Effector CD8-positive, alpha-beta T cell (primary cell): ENCODE measurements around the gene PCK2.
A peak's percentile ranks its signal among the peaks of the same experiment; 100 is the strongest.
"Not testable (repeated sequence)": the region's sequence is repeated elsewhere in the genome, so short reads cannot be mapped to it uniquely, and the experiment has no call there.

ENCODE experiments used
- DNase-seq: peaks from one replicate; lab custom pipeline; 2025; lab: John Stamatoyannopoulos, UW
- total RNA-seq, 4 experiments: gene quantifications; one replicate each; lab custom pipeline; 2026; lab: John Stamatoyannopoulos, UW

Gene PCK2
- 12.5 to 125 (median 27.5) reads per million in 4 experiments for total RNA-seq

DNA sequence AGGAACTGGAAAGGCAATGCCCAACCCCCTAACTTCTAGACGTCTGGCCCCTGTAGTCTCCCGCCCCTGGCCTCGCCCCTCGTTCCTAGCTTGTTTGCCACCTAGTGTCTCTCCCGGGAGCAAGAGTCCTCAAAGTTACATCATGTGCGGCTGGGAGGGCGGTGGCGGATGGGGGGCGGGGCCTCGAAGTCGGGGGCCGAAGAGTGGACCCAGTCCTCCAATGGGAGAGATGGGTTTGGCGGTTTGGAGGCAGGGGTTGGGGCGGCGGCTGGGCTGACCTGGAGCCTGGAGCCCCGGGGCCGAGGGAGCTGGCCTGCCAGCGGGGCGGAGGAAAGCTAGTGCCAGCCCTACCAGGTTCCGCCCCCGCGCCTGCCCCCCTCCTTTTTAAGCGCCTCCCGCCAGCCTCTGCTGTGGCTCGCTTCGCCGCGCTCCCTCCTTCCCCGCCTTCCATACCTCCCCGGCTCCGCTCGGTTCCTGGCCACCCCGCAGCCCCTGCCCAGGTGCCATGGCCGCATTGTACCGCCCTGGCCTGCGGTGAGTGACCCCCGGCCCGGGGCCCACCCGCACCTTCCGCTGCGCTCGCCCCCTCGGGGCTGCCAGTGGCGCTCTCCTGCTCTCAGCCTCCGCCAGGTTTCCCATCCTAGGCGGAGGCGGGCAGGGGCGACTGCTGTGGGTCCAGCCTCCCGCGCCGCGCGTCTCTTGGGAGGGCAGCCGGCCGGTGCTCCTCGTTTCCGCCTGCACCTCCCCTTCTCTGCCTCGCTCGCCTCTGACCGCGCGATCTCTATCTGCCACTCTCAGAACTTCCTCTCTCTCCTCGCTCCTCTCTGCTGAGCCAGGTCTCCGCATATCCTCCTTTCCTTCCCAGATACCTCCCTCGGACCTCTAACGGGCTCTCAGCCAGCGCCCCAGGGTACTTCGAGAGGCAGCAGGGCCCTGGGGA is at the start of gene PCK2:
TSS of gene PCK2 (plus strand) at position 411 of the 940 bp plus-strand sequence. CDS start at position 506, 95 bp downstream.
- peak; percentile 63 for DNase-seq

DNA sequence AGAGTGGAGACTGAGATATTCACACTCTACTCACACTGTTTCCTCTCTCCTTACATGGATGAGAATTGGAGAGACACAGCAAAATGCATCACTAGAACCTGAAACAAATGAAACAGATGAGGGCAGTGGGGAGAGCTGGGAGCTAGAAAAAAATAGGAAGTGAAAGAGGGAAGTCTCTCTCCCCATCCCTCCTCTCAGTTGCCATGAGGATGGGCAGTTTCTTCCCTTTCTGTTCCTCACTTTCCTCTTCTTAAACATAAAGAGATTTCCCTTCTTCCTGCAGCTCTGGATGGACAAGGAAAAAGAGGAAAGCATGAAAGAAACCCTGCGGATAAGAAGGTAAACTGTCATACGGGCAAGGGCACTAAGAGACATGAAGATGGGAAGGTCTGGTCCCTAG is 45.1 kb upstream of the PCK2 start:
- DNase-seq = not testable (repeated sequence)

DNA sequence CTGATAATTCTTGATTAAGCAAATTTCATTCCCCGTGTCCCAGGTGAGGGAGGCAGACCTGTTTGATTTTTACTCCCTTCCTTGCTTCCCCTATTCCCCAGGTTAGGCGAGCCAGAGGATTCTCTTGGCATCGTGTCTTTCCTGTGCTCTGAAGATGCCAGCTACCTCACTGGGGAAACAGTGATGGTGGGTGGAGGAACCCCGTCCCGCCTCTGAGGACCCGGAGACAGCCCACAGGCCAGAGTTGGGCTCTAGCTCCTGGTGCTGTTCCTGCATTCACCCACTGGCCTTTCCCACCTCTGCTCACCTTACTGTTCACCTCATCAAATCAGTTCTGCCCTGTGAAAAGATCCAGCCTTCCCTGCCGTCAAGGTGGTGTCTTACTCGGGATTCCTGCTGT is 43.4 kb upstream of the PCK2 start:
- not testable (repeated sequence) for DNase-seq

DNA sequence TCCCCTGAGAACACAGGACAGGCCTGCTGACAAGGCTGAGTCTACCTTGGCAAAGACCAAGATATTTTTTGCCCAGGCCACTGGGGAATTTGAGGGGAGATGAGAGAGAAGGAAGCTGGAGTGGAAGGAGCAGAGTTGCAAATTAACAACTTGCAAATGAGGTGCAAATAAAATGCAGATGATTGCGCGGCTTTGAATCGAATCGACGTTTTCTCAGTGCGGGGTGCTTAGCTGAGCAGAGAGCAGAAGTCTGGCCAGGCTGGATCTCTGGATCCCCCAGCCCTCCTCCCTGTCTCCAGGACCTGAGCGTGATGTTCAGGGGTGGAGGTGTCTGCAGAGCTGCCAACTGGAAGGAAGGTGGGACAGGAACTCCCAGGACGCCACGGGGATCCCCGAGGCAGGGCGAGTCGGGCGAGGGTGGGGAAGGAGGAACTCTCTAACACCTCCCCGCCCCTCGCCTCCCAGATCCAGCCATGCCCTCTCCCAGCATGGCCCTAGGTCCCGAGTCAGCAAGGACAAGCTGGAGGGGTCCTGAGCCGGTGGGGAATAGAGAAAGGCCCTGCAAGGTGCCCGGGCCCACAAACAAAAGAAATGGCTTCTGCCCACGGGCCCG is 42.8 kb upstream of the PCK2 start:
- no peak for DNase-seq

DNA sequence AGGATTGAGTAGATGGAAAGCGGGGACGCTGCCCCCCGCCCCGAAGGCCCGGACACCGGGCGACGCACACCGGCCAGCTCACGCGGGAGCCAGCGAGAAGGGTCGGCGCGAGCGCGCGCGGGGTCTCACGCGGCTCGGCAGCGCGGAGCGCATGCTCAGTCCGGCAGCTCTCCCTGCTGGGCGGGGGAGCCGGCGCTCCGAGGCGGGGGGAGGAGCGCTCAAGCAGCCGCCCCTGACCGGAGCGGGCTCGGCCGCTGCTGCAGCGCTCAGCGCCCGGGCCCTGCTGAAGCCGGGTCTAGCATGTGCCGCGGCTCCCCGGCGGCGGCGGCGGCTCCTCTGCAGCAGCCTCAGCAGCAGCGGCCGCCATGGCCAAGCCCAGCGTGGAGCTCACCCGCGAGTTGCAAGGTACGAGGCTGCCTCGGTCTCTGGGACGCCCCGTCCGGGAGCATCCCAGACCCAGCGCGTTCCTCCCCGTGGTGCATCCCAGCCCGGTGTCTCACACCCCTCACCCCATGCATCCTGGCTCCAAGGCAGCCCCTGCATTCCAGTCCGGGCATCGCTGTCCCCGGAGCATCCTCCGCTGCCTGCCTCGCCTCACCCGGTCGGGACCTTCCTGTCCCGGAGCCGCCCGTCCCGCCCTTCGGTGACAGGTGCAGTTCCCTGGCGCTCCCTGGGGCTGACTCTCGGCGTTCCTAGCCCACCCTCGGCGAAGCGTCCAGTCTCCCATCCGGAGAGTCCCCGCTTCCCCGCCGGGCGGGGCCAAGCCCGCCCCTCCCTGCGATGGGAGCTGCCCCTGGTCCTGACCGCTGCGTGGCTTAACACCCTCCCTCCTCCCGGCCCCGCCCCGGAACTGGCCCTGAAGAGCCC is 42.1 kb upstream of the PCK2 start, which contains the start of gene CARMIL3:
TSS of gene CARMIL3 (plus strand) at position 221 of the 867 bp plus-strand sequence. CDS start at position 366, 145 bp downstream.
- peak; percentile 41 for DNase-seq

DNA sequence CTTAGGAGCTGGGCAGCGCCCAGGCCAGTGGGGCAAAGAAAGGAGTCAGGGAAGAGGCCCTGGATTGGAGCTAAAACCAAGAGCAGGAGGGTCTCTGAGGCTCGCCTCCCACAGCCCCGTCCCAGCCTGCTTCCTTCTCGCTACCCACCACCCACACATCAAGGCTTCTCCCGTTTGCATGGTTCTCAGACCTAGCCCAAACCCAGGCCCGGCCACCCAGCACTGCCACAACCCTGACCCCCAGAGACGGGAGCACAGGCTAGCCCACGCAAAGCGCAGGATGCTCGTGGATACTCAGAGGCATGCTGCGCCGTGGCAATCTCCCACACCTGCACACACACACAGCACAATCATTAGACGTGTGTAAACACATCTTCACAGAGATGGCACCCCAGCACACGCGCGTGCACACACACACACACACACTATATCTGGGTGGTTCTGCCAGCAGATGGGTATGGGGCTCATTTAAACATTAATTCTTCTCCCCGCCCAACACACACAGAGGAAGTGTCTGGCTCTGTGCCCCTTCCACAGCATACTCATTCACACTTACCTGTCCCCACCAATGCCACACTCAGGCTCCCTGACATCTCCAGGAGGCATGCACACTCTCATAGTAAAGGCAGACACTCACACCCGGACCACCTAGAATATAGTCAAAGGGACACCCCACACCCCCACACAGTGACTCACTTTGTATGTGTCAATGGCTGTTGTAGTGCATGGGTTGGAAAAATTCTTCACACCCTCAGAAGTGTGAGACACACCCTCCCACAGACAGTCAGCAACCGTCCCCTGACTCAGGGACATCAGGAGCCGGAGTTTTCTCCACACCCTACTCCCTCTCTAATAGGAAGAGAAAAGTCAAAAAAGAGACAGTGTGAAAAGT is 41.2 kb upstream of the PCK2 start:
- DNase-seq = no peak

DNA sequence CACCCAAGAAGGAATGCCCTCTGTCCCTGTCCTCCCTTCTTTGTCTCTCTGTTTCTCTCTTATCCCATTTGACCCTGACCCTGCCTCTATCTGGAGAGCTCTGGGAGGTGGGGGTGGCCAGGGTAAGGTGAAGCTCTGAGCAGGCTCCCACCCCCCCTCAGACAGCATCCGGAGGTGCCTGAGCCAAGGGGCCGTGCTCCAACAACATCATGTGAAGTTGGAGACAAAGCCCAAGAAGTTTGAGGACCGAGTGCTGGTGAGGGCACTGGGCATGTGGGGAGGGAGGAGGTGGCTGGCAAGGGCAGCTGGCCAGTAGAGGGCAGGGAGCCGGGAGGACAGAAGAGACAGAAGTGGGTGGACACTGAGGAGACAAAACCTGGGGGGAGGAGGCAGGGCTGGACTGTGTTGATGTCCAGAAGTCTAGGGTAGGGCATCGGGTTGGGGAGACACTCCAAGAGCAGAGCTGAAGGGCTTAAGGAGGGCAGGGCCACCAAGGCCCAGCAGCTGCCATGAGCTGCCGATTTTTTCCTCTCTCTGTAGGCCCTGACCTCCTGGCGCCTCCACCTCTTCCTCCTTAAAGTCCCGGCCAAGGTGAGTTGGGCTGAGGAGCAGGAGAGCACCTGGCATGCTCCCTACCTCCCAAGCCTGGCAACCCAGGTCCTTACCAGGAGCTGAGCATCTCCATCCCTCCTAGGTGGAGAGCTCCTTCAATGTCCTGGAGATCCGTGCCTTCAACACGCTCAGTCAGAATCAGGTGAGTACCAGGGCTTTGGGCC is 40.4 kb upstream of the PCK2 start:
- DNase-seq = no peak

DNA sequence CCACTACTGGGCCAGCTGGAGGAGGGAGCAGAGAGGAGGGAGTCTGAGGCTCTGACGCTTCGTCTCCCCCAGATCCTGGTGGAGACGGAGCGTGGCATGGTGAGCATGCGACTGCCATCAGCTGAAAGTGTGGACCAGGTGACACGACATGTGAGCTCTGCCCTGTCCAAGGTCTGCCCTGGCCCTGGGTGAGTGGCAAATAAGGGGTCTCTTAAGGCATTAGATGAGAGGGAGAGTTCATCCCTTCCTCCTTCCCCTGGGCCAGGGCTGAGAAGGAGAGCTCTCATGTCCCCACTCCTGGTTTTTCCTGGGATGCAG is 39.8 kb upstream of the PCK2 start:
- DNase-seq = no peak

DNA sequence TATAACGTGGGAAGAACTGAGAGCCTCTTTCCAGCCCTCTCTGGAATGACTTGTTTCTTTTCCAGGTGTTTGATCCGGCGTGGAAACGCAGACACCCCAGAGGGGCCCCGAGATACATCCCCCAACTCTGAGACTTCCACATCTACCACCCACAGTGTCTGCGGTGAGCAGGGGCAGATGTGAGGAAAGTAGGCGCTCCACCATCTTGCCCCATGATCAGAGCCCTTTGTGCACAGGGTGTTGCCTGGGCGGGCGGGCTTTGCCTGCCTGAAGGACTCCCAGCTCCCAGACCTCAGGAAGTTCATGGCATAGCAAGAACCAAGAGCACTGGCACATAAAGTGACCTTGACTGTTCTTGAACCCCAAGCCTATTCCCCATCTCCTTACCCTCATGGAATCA is 39.5 kb upstream of the PCK2 start:
- DNase-seq = no peak

DNA sequence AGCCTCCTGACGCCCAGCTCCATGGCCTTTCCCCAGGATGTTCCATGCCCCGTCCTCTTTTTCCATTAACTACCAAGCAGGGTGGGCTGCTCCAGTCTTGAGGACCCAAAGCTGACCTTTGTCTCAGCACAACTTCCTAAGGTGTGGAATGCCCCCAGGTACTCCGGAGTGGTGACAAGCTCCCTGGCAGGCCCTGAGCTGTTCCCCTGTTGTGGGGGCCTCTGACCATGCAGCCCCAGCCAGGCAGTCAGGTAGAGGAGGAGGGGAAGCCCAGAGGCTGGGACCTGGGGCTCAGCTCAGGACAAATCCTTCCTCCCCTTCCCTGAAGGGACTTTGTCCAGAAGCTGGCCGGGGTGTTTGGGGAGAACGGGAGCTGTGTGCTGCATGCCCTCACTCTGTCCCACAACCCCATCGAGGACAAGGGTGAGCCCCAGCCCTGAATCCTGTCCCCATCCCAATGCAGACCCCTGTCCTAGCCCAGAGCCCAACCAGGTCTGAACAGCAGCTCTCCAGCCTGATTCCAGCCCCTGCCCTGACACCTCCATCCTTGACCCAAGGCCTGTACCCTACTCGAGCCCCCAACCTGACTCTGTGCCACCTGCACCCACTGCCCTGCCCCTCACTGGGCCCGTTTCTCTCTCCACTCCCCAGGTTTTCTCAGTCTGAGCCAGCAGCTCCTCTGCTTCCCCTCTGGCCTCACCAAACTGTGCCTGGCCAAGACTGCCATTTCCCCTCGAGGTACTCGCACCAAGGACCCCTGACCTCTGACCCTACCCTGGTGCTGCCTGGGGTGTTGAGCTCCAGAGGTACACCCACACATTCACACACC is 37.9 kb upstream of the PCK2 start:
- DNase-seq = no peak

DNA sequence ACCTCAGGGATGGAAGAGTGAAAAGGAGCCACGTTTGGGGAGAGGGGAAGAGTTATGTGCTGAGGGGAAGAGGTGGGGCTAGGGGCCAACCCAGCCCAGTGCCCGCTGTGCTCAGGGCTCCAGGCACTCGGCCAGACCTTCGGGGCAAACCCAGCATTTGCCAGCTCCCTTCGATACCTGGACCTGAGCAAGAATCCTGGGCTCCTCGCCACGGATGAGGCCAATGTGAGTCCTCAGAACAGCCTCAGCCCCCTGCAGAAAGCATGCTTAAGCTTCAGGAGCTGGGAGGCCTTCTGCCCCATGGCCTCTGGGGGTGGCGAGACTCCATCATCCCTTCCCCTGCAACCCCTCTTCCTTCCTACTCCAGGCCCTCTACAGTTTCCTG is 37.3 kb upstream of the PCK2 start:
- no peak for DNase-seq

DNA sequence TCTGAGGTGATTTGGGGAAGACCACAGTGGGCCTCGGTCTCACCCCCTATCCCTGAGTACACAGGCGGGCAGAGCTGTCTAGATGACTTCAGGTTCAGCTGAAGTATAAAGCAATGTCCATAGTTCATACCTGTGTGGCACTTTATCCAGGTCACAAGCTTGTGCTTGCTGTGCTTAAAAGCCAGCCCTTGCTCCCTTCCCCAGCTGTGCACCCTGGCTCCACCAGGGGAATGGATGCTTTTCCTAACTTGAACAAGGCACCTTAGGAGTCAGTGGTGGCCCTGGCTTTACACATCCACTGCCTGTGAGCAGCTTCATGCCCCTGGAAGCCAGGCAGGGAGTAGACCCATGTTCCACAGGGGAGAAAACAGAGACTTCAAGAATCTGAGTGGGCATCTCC is 36.8 kb upstream of the PCK2 start:
- DNase-seq = no peak

DNA sequence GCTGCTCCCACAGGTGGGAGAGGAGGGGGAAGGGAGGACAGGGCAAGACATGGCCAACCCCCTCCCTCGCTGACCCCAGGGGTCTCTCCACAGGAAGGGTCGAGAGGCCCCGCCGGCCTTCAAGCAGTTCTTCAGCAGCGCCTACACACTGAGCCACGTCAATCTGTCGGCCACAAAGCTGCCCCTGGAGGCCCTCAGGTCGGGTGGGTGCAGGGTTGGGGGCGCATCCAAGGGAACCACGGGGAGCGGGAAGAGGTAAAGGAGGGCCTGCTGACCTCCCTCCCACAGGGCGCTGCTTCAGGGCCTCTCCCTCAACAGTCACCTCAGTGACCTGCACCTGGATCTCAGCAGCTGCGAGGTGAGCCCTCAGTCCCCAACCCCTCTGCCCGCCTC is 36.2 kb upstream of the PCK2 start:
- no peak for DNase-seq

DNA sequence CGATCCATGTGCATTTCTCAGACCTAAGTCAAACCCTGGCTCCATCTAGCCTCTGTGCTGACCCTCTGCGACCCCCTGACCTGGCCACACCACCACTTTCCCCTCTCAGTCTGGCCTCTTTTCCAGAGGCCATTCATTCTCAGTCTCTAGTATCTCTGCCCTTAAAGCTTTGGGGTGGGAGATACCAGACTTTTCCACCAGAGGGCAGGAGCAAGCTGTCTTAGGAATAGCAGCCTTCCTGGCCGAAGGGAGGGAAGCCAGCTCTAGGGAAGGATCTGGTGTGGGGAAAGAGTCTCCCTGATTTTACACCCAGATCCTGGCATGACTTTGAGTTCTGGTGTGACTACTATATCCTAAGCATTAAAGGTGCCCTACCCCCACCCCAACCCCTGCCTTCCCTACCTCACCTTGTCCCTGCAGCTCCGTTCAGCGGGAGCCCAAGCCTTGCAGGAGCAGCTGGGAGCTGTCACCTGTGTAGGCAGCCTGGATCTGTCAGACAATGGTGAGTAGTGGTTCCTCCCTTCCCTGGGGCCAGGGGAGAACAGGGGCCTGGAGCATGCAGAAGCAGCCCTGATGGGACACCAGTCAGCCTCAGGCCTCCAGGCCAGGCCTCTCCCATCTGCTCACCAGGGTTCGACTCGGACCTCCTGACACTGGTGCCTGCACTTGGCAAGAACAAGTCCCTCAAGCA is 35.7 kb upstream of the PCK2 start:
- DNase-seq = peak; percentile 61

DNA sequence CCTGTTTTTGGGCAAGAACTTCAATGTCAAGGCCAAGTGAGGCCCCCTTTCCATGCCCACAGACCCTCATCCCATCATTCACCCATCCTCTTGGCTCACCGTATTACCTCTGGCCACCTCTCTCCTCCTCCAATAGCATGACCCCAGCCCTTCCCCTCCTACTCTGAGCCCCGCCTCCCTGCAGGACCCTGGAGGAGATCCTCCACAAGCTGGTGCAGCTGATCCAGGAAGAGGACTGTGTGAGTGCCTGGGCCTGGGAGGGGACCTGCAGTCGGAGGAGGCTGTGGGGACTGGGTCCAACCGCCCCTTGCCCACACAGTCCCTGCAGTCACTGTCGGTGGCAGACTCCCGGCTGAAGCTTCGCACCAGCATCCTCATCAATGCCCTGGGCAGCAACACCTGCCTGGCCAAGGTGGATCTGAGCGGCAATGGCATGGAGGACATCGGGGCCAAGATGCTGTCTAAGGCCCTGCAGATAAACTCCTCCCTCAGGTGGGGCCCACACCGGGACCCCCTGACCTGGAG is 35.1 kb upstream of the PCK2 start:
- DNase-seq = no peak

DNA sequence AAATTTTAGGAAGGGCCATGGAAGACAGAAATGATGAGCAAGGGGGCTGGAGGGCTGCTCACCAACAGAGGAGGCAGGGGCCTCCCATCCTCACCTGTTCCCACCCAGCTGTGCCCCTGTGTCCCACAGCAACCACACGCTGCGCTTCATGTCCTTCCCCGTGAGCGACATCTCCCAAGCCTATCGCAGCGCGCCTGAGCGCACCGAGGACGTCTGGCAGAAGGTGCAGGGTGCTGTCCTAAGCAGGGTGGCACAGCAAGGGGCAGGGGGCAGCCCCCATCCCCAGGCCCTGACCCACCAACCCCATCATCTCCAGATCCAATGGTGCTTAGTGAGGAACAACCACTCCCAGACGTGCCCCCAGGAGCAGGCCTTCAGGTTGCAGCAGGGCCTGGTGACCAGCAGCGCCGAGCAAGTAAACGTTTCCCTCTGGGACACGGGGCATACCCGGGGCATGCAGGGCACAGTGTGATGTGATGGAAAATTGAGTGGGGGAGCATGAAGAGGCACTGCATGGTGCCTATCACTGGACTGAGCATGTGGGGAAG is 34.2 kb upstream of the PCK2 start:
- no peak for DNase-seq

DNA sequence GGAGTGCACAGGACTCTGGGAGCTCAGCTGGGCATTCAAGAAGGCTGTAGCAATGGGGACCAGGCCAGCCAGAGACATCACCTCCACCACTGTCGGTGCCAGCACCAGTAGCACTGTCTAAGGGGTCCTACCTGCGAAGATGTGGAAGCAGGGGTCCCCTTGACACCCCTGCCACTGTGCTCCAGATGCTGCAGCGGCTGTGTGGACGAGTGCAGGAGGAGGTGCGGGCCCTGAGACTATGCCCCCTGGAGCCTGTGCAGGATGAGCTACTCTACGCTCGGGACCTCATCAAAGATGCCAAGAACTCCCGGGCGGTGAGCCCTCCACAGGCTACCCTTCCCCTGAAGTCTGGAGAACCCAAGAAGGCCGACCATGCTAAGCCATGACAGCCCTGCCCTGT is 33.7 kb upstream of the PCK2 start:
- no peak for DNase-seq
